K562 (cell line): ENCODE measurements around the gene SELPLG. TPM values are rescaled to one million over a fixed set of nuclear protein-coding genes. Genes with fewer than 3 reads are reported as not detected.

ENCODE experiments used
- ATAC-seq: fragments of 200-7000 bp; cut with Tn5 transposase; 3 replicates; pipeline ENCODE4 v1.9.1; 2020; ENCODE audit warnings: moderate library complexity
- BruUV-seq: library from RNA; stranded (reverse); fragments of 400-500 nt; replicated peaks from 2 replicates; lab custom pipeline; 2021; lab: Mats Ljungman, UMichigan
- CTCF ChIA-PET: fragments of 300-600 bp; formaldehyde crosslinking; extraction: SDS; loops from one replicate; lab custom pipeline; 2021; ENCODE audit warnings: low intra/inter-chr PET ratio; lab: Yijun Ruan, JAX
- POLR2A ChIA-PET: fragments of 300-600, 350-650 bp; sonication (Branson Sonifier 250); formaldehyde crosslinking; extraction: SDS; loops from one replicate; lab custom pipeline; 2021; ENCODE audit warnings: antibody characterized with exemption, inconsistent platforms; lab: Yijun Ruan, JAX
- DNase-seq, 4 experiments: peaks; one replicate each; pipeline versions ENCODE4 v3.0.0 to v3.0.0-alpha.2; 2011 to 2018; ENCODE audit warnings: low spot score in 3 of 4, mixed read lengths in 3 of 4; ENCODE audit errors: extremely low read depth in 1 of 4
- FAIRE-seq: peaks from 2 replicates; lab custom pipeline; 2011; peaks lifted over from hg19 to GRCh38; lab: Jason Lieb, UNC
- H2AFZ ChIP-seq: 2 replicates; pipeline ENCODE4 v1.6.0; 2011; ENCODE audit warnings: low read depth, low read length, control low read depth, inconsistent platforms
- H3K27ac ChIP-seq: fragments of 200-600 bp; 3 replicates; pipeline ENCODE4 v1.8.0; 2011; ENCODE audit warnings: low read depth, mild to moderate bottlenecking, control low read depth, inconsistent platforms, low read length, moderate library complexity, mixed read lengths; ENCODE audit errors: extremely low read depth
- H3K27me3 ChIP-seq, 2 experiments: fragments of 300-600 bp in 1 of 2; 2 replicates in 1 of 2; 3 replicates in 1 of 2; pipeline versions ENCODE4 v1.6.0 to v1.8.0; 2011; ENCODE audit warnings: inconsistent platforms in 2 of 2, low read length in 2 of 2, mild to moderate bottlenecking in 1 of 2, mixed read lengths in 1 of 2, moderate library complexity in 1 of 2; ENCODE audit not compliant: control insufficient read depth in 2 of 2, insufficient read depth in 2 of 2
- H3K36me3 ChIP-seq: fragments of 300-600 bp; 3 replicates; pipeline ENCODE4 v1.8.0; 2011; ENCODE audit warnings: mild to moderate bottlenecking, low read length, inconsistent platforms; ENCODE audit not compliant: control insufficient read depth, insufficient read depth
- H3K4me1 ChIP-seq, 2 experiments: fragments of 200-600 bp in 1 of 2; replicated peaks in 1 of 2; 2 replicates in 1 of 2; 3 replicates in 1 of 2; pipeline versions ENCODE4 v1.5.1 to v1.8.0; 2011; ENCODE audit warnings: inconsistent platforms in 2 of 2, low read length in 2 of 2, mild to moderate bottlenecking in 1 of 2, mixed read lengths in 1 of 2, moderate library complexity in 1 of 2; ENCODE audit not compliant: control insufficient read depth in 2 of 2, insufficient read depth in 2 of 2
- H3K4me2 ChIP-seq: 2 replicates; pipeline ENCODE4 v1.6.1; 2011; ENCODE audit warnings: low read length, control low read depth, inconsistent platforms, mixed read lengths; ENCODE audit not compliant: insufficient read depth
- H3K4me3 ChIP-seq: fragments of 200-600 bp; sonication (generic), shearing (Covaris generic); 2 replicates; pipeline ENCODE4 v1.5.1; 2016; ENCODE audit warnings: control low read depth, inconsistent platforms
- H3K79me2 ChIP-seq: fragments of 200-600 bp; 3 replicates; pipeline ENCODE4 v1.8.0; 2011; ENCODE audit warnings: low read length, inconsistent platforms; ENCODE audit not compliant: control insufficient read depth, insufficient read depth
- H3K9ac ChIP-seq, 2 experiments: 2 replicates each; pipeline versions ENCODE4 v1.6.0 to v1.6.1; 2011; ENCODE audit warnings: low read depth in 2 of 2, low read length in 2 of 2, control low read depth in 1 of 2, inconsistent platforms in 1 of 2, mild to moderate bottlenecking in 1 of 2, mixed read lengths in 1 of 2; ENCODE audit not compliant: insufficient read depth in 1 of 2
- H3K9me1 ChIP-seq: one replicate; pipeline ENCODE4 v1.6.0; 2011; ENCODE audit warnings: inconsistent platforms, mild to moderate bottlenecking, low read length, moderate library complexity; ENCODE audit not compliant: control insufficient read depth, insufficient read depth
- H3K9me3 ChIP-seq: replicated peaks from 2 replicates; pipeline ENCODE4 v1.5.1; 2011; ENCODE audit warnings: low read depth, low read length, inconsistent platforms; ENCODE audit not compliant: control insufficient read depth, insufficient read depth
- H4K20me1 ChIP-seq: replicated peaks from 2 replicates; pipeline ENCODE4 v1.6.1; 2011; ENCODE audit warnings: low read length, inconsistent platforms, mixed read lengths; ENCODE audit not compliant: control insufficient read depth, insufficient read depth
- FOXM1 ChIP-seq, 2 experiments: fragments of 450-650 bp in 1 of 2; sonication (generic) in 1 of 2; formaldehyde crosslinking in 1 of 2; IDR thresholded peaks; 2 replicates each; pipeline versions ENCODE4 v1.6.1 to v1.9.0; 2017 to 2022; ENCODE audit warnings: low read depth in 2 of 2, mild to moderate bottlenecking in 2 of 2, missing genetic modification reagents in 1 of 2, moderate library complexity in 1 of 2
- JUN ChIP-seq, 2 experiments: sonication (generic) in 1 of 2; formaldehyde crosslinking in 1 of 2; IDR thresholded peaks; 2 replicates each; pipeline versions ENCODE4 v1.6.1 to v1.8.0; 2012 to 2022; ENCODE audit warnings: borderline replicate concordance in 2 of 2, mild to moderate bottlenecking in 2 of 2, improper control_type of control experiment in 1 of 2, low read depth in 1 of 2, low read length in 1 of 2, missing genetic modification reagents in 1 of 2
- KDM1A ChIP-seq, 2 experiments: fragments of 450-650 bp; IDR thresholded peaks; 2 replicates each; pipeline ENCODE4 v1.6.1; 2016; ENCODE audit warnings: mild to moderate bottlenecking in 2 of 2
- MXD1 ChIP-seq: fragments of 250-450 bp; sonication (Bioruptor Pico); IDR thresholded peaks from 2 replicates; pipeline ENCODE4 v1.8.0; 2021; ENCODE audit warnings: borderline replicate concordance, mild to moderate bottlenecking, moderate library complexity; ENCODE audit not compliant: poor library complexity, severe bottlenecking
- OTX1 ChIP-seq: fragments of 450-650 bp; formaldehyde crosslinking; IDR thresholded peaks from 2 replicates; pipeline ENCODE4 v1.4.0; 2022; ENCODE audit warnings: mild to moderate bottlenecking
- RBM17 ChIP-seq: fragments of 200-400 bp; formaldehyde crosslinking; IDR thresholded peaks from 2 replicates; pipeline ENCODE4 v1.6.1; 2017; ENCODE audit warnings: low read depth, mild to moderate bottlenecking, low read length, borderline replicate concordance
- RBM22 ChIP-seq: fragments of 200-400 bp; formaldehyde crosslinking; IDR thresholded peaks from 2 replicates; pipeline ENCODE4 v1.6.1; 2018; ENCODE audit warnings: low read length, low read depth; ENCODE audit not compliant: poor library complexity, severe bottlenecking
- WGBS: fragments of 100-300 bp; shearing (Covaris generic); methylation state at CpG from one replicate; pipeline ENCODE4 v1.1.6; 2016; ENCODE audit warnings: low coverage, mixed read lengths; ENCODE audit not compliant: insufficient coverage; ENCODE audit errors: missing lambda C conversion rate; 5-methylcytosine and 5-hydroxymethylcytosine counted together
- in situ Hi-C: fragments of 300-500 bp; cut with MboI; formaldehyde crosslinking; loops from 4 replicates; pipeline ENCODE4 v1.15.0; 2018; ENCODE audit warnings: inconsistent platforms, mixed read lengths
- intact Hi-C: fragments of 100-400 bp; cut with micrococcal nuclease; formaldehyde crosslinking; loops from 2 replicates; pipeline ENCODE4 v1.14.2; 2022
- polyA plus RNA-seq, 8 experiments: library from polyadenylated mRNA; depleted of rRNA in 4 of 8; stranded (reverse) in 5 of 8; unstranded in 3 of 8; fragments of >200 nt; fragmentation: Nextera tagmentation in 2 of 8; fragmentation: Illumina TruSeq in 1 of 8; extraction: Ambion mirVana in 2 of 8; extraction: Trizol in 1 of 8; gene quantifications; 2 replicates each; pipeline versions ENCODE4 v1.2.1 to v1.2.3, GENCODE V29; 2011 to 2014; ENCODE audit warnings: inconsistent platforms in 1 of 8, missing spikeins in 1 of 8
- total RNA-seq, 7 experiments: library from RNA; depleted of rRNA in 6 of 7; stranded (reverse); fragments of >200 nt in 6 of 7; fragmentation: Illumina TruSeq in 2 of 7; extraction: Trizol in 2 of 7; gene quantifications; 2 replicates each; pipeline versions ENCODE4 v1.2.1 to v1.2.3, GENCODE V29; 2011 to 2021; ENCODE audit warnings: low replicate concordance in 1 of 7
- TF ChIP-seq, protein P1 (sequence below), 2 experiments: fragments of 450-650 bp in 1 of 2; sonication (generic) in 1 of 2; formaldehyde crosslinking; conservative IDR thresholded peaks; 2 replicates each; pipeline versions ENCODE4 v1.4.0 to v1.8.1; 2020 to 2022; ENCODE audit warnings: mild to moderate bottlenecking in 1 of 2, missing genetic modification reagents in 1 of 2
- TF ChIP-seq, protein P2 (sequence below): fragments of 450-650 bp; IDR thresholded peaks from 2 replicates; pipeline ENCODE4 v1.6.1; 2016; ENCODE audit warnings: antibody characterized with exemption

SELPLG gene
- total and polyA plus RNA-seq, 9 of the 15 experiments (the other 6 are each of a cell fraction or from before 2014, with no cell fraction given) = 0.22 to 10.2 (median 1.7) TPM

GRCh38 chr12:108594960-108595710, 38.6 kb downstream of the SELPLG start (continued):
- no peak for TF ChIP-seq MXD1 (CRISPR knock-in tag)
- TF ChIP-seq OTX1 = 0 out of 2 replicates have a peak, but pooled peaks have one; percentile 46
- no peak for TF ChIP-seq RBM17
- no peak for TF ChIP-seq RBM22
- TF ChIP-seq, protein P1, sequence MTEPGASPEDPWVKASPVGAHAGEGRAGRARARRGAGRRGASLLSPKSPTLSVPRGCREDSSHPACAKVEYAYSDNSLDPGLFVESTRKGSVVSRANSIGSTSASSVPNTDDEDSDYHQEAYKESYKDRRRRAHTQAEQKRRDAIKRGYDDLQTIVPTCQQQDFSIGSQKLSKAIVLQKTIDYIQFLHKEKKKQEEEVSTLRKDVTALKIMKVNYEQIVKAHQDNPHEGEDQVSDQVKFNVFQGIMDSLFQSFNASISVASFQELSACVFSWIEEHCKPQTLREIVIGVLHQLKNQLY (CRISPR knock-in tag; conservative IDR thresholded peaks at IDR 0.05) = no peak
- TF ChIP-seq KDM1A (IDR thresholded peaks at IDR 0.05) = peak; percentile 59 to 68; a peak in 2 of 4 replicates

DNA sequence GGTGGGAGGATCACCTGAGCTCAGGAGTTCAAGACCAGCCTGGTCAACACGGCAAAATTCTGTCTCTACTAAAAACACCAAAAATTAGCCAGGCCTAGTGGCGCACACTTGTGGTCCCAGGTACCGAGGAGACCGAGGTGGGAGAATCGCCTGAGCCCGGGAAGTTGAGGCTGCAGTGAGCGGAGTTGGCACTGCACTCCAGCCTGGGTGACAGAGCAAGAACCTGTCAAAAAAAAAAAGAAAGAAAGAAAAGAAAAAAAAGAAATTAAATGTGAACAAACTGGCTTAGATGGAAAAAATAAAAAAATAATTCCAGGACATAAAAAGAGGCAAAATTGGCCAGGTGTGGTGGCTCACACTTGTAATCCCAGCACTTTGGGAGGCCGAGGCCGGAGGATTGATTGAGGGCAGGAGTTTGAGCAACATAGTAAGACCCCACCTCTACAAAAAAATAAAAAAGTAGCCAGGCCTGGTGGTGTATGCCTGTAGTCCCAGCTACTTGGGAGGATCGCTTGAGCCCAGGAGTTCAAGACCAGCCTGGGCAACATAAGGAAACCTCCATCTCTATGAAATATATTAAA, 39.3 kb downstream of the SELPLG start:
- H3K4me3 ChIP-seq = no peak overlapping the region
- intact Hi-C loops (no loop called here), in situ Hi-C loops (no loop called here)
- H2AFZ ChIP-seq = no peak overlapping the region
- H3K36me3 ChIP-seq = no peaks in the 10 kb centered on the region
- no TSS peak for BruUV-seq
- H3K79me2 ChIP-seq = no peaks in the 10 kb centered on the region
- WGBS = 83% methylated on average over 9 of the region's 10 CpGs
- DNase-seq (no peak), FAIRE-seq (no peak), ATAC-seq (no peak)
- no peak overlapping the region for H3K9ac ChIP-seq
- H3K27ac ChIP-seq = no peak overlapping the region
- H3K4me2 ChIP-seq = no peak overlapping the region
- peaks cover 4% of the 10 kb centered on the region; the same call in 1 of the 2 replicates for H4K20me1 ChIP-seq
- H3K9me1 ChIP-seq = peaks cover 2% of the 10 kb centered on the region
- H3K4me1 ChIP-seq = peaks cover 0 to 29% of the 10 kb centered on the region in 2 experiments; a peak in 1 of 5 replicates
- CTCF ChIA-PET = no interaction called here
- H3K27me3 ChIP-seq = peaks cover 0 to 6% of the 10 kb centered on the region in 2 experiments; a peak in 1 of 5 replicates
- POLR2A ChIA-PET = no interaction called here
- TF ChIP-seq JUN (IDR thresholded peaks at IDR 0.05; ENCODE audit: borderline replicate concordance, low read depth, low read length) (no peak), JUN (CRISPR knock-in tag; IDR thresholded peaks at IDR 0.05; ENCODE audit: borderline replicate concordance) (no peak), FOXM1 (IDR thresholded peaks at IDR 0.05; ENCODE audit: low read depth) (no peak), FOXM1 (CRISPR knock-in tag; IDR thresholded peaks at IDR 0.05; ENCODE audit: low read depth) (no peak)
- TF ChIP-seq, protein P2, sequence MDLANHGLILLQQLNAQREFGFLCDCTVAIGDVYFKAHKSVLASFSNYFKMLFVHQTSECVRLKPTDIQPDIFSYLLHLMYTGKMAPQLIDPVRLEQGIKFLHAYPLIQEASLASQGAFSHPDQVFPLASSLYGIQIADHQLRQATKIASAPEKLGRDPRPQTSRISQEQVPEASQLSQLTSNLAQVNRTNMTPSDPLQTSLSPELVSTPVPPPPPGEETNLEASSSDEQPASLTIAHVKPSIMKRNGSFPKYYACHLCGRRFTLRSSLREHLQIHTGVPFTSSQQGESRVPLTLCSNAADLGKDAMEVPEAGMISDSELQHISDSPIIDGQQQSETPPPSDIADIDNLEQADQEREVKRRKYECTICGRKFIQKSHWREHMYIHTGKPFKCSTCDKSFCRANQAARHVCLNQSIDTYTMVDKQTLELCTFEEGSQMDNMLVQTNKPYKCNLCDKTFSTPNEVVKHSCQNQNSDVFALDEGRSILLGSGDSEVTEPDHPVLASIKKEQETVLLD = no peak
- no peaks in the 10 kb centered on the region for H3K9me3 ChIP-seq
